GM21360 (cell line): ENCODE measurements around the gene POGZ.
"Not testable (repeated sequence)": the region's sequence is repeated elsewhere in the genome, so short reads cannot be mapped to it uniquely, and the experiment has no call there.

Experiments
- ATAC-seq: cut with Tn5 transposase; IDR thresholded peaks from one replicate; pipeline ENCODE4 v1.9.1; 2021; ENCODE audit warnings: mild to moderate bottlenecking, moderate library complexity; ENCODE audit not compliant: unreplicated experiment

POGZ gene

DNA sequence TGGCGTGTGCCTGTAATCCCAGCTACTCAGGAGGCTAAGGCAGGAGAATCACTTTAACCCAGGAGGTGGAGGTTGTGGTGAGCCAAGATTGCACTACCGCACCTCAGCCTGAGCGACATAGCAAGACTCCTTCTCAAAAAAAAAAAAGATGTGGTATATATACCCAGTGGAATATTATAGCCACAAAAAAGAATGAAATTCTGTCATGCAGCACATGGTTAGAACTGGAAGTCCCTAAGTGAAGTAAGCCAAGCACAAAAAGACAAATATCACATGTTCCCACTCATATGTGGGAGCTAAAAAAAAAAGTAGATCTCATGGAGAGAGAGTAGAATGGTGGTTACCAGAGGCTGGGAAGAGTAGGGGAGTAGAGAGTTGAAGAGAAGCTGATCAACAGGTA lies 41.2 kb downstream of the POGZ start:
- ATAC-seq: no peak

DNA sequence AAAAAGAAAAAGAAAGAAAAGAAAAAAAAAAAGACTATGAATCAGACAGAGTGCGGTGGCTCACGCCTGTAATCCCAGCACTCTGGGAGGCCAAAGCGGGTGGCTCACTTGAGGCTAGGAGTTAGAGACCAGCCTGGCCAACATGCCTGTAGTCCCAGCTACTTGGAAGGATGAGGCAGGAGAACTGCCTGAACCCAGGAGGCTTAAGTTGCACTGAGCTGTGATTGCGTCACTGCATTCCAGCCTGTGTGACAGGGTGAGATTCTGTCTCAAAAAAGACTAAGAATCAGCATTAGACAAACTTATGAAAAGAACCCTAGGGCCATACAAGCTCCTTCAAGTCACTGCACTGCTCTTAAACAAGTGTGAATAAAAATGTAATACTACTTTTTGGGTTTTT lies 43.1 kb downstream of the POGZ start:
- ATAC-seq: no peak

DNA sequence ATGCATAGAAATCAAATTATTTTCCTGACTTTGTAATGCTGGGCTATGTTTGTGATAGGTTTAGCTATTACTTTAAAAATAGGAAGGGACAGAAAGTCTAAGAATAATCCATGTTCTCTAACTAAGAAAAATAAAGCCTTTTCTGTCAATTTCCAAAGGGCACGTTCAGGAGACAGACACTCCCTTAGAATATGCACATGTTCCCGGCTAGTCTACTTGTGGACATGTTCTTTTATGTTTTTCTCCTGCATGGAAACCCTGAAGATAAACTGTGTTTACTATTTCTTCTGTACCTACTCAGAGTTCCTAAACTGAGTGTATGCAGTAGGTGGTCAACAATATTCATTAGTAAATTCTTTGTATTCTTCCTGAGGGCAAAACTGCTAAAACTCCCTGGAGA lies 47.4 kb downstream of the POGZ start:
- ATAC-seq: no peak

DNA sequence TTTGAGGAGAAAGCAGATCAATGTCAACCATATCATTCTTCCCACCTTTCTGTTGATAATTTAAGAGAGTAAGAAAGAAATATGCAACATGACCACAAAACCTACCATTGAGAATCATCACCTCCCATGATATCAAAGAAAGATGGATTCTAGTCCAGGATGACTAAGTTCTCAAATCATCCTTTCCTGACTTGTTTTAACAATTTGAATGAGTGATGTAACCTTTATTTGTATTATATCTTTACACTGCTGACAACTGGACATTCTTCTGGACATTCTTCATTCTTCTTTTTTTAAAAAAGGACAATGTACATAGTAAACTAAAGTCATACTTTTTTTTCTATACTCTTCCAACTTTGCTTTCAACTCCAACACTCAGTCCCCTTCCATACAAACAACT lies 50.4 kb downstream of the POGZ start:
- ATAC-seq: no peak

GRCh38 chr1:151407304-151407703 lies 52.0 kb downstream of the POGZ start:
- no peak for ATAC-seq

DNA sequence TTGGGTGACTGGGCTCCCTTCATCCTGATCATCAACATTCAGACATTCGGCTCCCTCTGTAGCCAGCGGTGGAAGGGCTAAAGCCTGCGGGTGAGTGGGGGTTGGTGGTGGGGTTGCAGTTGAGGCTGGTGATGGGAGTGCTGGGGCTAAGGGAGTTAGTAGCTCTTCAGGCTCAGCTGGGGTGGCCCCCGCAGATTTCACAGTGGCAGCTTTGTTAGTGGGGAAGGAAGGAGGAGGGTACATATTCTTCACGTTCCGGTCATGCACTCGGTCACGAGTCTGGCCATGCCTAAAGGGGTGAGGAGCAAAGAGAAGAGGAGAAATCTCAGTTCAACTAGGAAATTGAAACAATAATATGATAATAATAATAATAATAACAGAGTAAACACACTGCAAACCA lies 53.1 kb downstream of the POGZ start:
- no peak for ATAC-seq

GRCh38 chr1:151405187-151405951 lies 53.9 kb downstream of the POGZ start:
- no peak for ATAC-seq

DNA sequence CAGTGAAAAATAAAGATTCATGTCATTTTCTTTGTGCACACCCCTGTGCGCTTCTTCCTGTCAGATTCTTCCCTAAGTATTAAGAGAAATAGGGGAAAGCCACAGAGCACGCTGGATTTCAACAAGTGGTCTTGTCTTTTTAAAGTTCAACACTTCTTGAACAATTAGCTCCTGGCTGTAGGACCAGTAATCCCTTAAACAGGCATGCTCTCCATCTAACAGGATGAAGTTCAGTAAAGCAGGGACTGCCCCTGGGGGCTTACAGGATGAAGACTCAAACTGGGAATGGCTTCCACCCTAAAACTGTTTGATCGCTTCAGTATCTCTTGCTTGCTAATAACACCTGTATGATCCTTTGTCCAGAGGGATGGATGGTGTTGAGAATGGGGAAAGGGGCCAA lies 55.7 kb downstream of the POGZ start:
- ATAC-seq: no peak

DNA sequence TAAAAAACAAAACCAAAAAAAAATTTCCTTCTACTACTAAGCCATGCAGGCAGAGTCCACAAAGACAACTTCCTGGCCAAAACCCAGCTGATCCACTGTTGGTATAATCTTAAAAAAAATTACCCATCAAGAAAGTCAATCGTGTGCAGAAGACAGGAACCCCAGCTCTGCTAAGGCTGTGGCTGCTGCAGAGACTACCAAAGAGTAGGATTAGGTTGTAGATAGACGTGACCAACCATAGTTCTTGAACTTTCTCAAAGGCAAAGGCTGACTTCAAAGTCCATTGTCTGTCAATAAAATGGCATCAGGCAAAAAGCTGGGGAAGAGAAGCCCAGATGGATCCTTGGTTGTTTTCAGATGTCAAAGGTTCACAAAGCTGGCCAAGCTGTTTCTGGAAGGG lies 56.5 kb downstream of the POGZ start:
- ATAC-seq: no peak

- no peak for ATAC-seq
Measured at GRCh38 chr1:151401860-151402259, 57.4 kb downstream of the POGZ start.

DNA sequence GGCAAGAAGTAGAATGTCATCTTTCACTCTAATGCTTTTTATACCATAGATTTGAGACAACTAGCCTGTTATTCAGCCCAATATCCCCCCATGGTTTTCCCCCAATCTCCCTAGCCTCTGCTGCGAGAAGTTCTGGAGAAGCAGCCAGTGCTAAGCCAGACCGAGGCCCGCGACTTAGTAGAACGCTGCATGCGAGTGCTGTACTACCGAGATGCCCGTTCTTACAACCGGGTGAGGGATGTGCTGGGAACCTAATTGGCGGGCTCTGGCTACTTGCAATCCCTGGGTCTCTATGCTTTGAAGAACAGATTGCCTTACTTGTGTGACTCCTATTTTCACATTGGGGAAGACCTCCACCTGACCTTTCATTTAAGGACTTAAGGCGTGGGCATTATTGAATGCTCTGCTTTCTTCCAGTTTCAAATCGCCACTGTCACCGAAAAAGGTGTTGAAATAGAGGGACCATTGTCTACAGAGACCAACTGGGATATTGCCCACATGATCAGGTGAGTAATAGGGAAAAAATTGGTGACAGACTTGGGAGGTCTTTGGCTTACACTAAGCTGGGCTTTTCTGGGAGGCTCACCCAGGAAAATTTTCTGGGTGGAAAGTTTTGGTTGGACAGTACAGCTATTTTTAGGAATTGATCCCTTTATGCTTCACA lies 58.0 kb downstream of the POGZ start:
- ATAC-seq: no peak

- ATAC-seq: peak; percentile 82
Measured at GRCh38 chr1:151399324-151400171, 59.7 kb downstream of the POGZ start, which contains the start of gene PSMB4. Gene PSMB4 (plus strand): TSS chr1:151399573. CDS start chr1:151399588, 15 bp downstream.

DNA sequence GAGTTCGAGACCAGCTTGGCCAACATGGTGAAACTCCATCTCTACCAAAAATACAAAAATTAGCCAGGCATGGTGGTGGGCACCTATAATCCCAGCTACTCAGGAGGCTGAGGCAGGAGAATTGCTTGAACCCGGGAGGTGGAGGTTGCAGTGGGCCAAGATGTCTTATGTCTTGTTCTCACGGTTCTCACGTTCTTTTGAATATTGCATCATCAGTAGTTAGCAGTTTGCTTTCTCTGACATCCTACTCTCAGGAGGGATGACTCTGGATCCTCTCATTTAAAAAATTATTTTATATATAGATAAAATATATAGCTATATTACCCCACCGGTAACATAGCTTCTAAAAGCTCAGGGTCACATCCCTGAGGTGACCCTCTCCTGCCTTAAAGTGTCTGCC lies 63.0 kb downstream of the POGZ start:
- ATAC-seq: not testable (repeated sequence)

DNA sequence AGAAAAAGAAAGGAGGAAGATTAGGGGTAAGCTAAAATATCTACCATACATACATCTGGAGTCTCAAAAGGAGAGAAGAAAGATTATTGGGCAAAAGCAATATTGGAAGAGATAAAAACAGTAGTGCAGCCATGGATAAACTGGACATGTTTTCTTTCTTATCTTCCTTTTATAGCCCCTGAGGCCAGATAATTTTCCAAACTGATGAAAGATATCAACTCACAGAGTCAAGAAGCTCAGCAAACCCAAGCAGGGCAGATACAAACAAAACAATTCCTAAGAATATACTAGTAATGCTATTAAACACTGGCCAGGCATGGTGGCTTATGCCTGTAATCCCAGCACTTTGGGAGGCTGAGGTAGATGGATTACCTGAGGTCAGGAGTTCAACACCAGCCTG lies 65.7 kb downstream of the POGZ start:
- ATAC-seq: no peak

GRCh38 chr1:151391079-151391563 lies 68.2 kb downstream of the POGZ start:
- ATAC-seq: no peak

GRCh38 chr1:151390221-151391078 lies 68.8 kb downstream of the POGZ start:
- not testable (repeated sequence) for ATAC-seq

GRCh38 chr1:151386002-151386401 lies 73.3 kb downstream of the POGZ start:
- ATAC-seq: no peak

GRCh38 chr1:151384584-151384983 lies 74.7 kb downstream of the POGZ start:
- no peak for ATAC-seq

- ATAC-seq: no peak
Measured at GRCh38 chr1:151377150-151377884, 82.0 kb downstream of the POGZ start.

DNA sequence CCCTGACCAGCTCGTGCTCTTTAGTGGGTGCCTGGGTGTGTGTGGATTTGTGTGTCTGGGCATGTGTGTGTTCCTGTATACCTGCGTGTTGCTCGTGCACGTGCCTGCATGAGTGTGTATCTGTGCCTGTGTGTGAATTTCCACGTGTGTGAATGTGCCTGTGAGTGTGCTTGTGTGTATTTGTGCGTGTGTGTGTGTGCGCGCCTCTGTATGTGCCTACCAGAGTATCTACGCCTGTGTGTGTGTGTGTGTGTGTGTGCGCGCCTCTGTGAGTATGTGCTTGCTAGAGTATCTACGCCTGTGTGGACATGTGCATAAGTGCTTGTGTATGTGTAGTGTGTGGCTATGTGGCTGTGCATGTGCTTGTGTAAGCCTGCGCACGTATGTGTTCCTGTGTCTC lies 86.1 kb downstream of the POGZ start:
- ATAC-seq: no peak
